ENCODE measurements around the gene ZFP36L2. TPM values are rescaled to one million over a fixed set of nuclear protein-coding genes. Genes with fewer than 3 reads are reported as not detected.

The ZFP36L2 gene
- total and polyA plus RNA-seq, 10 of the 15 experiments (the other 5 are each of a cell fraction or from before 2014, with no cell fraction given) = 4.3 to 64.9 (median 19.5) TPM

DNA sequence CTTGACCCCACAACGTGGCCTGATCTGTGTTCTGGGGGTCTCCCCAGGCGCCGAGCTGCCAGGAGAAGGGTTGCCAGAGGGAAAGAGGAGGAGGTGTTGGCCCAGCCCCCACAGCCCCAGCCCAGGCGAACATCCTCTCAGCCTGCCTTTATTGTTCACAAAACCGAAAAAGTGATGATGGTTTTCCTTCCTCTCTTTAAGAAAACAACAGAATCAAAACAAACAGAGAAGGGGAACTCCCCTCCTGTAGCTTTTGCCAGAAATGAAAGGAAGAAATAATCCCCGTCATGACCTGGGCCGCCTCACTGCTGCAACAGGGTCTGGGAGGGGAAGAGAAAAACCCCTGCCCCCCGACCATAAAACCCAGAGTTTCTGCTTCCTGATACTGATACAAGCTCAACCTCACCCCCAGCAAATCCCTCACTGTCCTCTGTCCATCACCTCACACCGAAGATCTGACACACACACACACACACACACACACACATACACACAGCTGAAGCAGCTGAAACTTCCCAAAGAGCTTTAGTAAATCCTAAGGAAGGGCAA is 52.0 kb downstream of the ZFP36L2 start (continued):
- TF ChIP-seq FOS (IDR thresholded peaks at IDR 0.05; ENCODE audit: borderline replicate concordance, extremely low read depth, insufficient read length) (no peak), TBL1XR1 (IDR thresholded peaks at IDR 0.05; ENCODE audit: low read depth, low read length) (peak; percentile 60; the same call in 1 of the 2 replicates), ZBED1 (IDR thresholded peaks at IDR 0.05; ENCODE audit: borderline replicate concordance) (peak; percentile 54; the same call in 1 of the 2 replicates), ATF7 (IDR thresholded peaks at IDR 0.05; ENCODE audit: low read depth) (peak; percentile 86), TCF3 (IDR thresholded peaks at IDR 0.05; ENCODE audit: borderline replicate concordance, insufficient read depth, low read depth, low read length) (0 out of 2 replicates have a peak, but pooled peaks have one; percentile 19), KLF5 (IDR thresholded peaks at IDR 0.05; ENCODE audit: partially characterized antibody) (peak; percentile 49), NR2F1 (conservative IDR thresholded peaks at IDR 0.05) (peak; percentile 79), SPI1 (IDR thresholded peaks at IDR 0.05; ENCODE audit: borderline replicate concordance, insufficient read depth, low read depth, low read length) (peak; percentile 62; the same call in 1 of the 2 replicates), YY1 (IDR thresholded peaks at IDR 0.05; ENCODE audit: low read depth, low read length) (no peak), EP300 (IDR thresholded peaks at IDR 0.05; ENCODE audit: borderline replicate concordance in 1 of 2, control insufficient read depth in 1 of 2, low read depth in 2 of 2, low read length in 2 of 2) (peak; percentile 77 to 87; a peak in 3 of 4 replicates), SMAD5 (IDR thresholded peaks at IDR 0.05; ENCODE audit: low read depth) (no peak), NBN (IDR thresholded peaks at IDR 0.05) (peak; percentile 98), SMAD1 (IDR thresholded peaks at IDR 0.05; ENCODE audit: low read depth, partially characterized antibody) (peak; percentile 66), ESRRA (IDR thresholded peaks at IDR 0.05; ENCODE audit: low read length) (no peak), GATAD2B (conservative IDR thresholded peaks at IDR 0.05; ENCODE audit: low read depth) (peak; percentile 77), CHD1 (IDR thresholded peaks at IDR 0.05; ENCODE audit: low read depth, low read length) (no peak), IRF5 (IDR thresholded peaks at IDR 0.05; ENCODE audit: borderline replicate concordance) (peak; percentile 58; the same call in 1 of the 2 replicates), TARDBP (IDR thresholded peaks at IDR 0.05; ENCODE audit: borderline replicate concordance) (no peak), BACH1 (IDR thresholded peaks at IDR 0.05; ENCODE audit: borderline replicate concordance) (peak; percentile 39; the same call in 1 of the 2 replicates), NR2C2 (IDR thresholded peaks at IDR 0.05; ENCODE audit: borderline replicate concordance, control insufficient read depth, insufficient read length, low read depth) (no peak), NR2C1 (IDR thresholded peaks at IDR 0.05) (no peak), IKZF1 (conservative IDR thresholded peaks at IDR 0.05) (peak; percentile 93), E4F1 (IDR thresholded peaks at IDR 0.05; ENCODE audit: borderline replicate concordance, partially characterized antibody) (peak; percentile 48), NFIC (IDR thresholded peaks at IDR 0.05; ENCODE audit: low read depth, low read length) (peak; percentile 87), CREM (IDR thresholded peaks at IDR 0.05; ENCODE audit: low read depth) (peak; percentile 56; the same call in 1 of the 2 replicates), LARP7 (IDR thresholded peaks at IDR 0.05) (no peak)
- TF ChIP-seq, protein P1, sequence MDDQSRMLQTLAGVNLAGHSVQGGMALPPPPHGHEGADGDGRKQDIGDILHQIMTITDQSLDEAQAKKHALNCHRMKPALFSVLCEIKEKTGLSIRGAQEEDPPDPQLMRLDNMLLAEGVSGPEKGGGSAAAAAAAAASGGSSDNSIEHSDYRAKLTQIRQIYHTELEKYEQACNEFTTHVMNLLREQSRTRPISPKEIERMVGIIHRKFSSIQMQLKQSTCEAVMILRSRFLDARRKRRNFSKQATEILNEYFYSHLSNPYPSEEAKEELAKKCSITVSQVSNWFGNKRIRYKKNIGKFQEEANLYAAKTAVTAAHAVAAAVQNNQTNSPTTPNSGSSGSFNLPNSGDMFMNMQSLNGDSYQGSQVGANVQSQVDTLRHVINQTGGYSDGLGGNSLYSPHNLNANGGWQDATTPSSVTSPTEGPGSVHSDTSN (IDR thresholded peaks at IDR 0.05; ENCODE audit: insufficient replicate concordance, low read depth, low read length) = peak; percentile 39
- TF ChIP-seq, protein P2, sequence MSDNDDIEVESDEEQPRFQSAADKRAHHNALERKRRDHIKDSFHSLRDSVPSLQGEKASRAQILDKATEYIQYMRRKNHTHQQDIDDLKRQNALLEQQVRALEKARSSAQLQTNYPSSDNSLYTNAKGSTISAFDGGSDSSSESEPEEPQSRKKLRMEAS (IDR thresholded peaks at IDR 0.05; ENCODE audit: low read depth, low read length) = no peak
